A549 (cell line): ENCODE data around the gene TECR. TPM values are rescaled to one million over a fixed set of nuclear protein-coding genes. Genes with fewer than 3 reads are reported as not detected.

Source experiments
- ATAC-seq, 2 experiments: fragments of 200-7000 bp in 1 of 2; fragments of >200 bp in 1 of 2; cut with Nextera tagmentation in 1 of 2; cut with Tn5 transposase in 1 of 2; 3 replicates each; pipeline versions ENCODE4 v1.8.0 to v1.9.1; 2018 to 2020; ENCODE audit warnings: mild to moderate bottlenecking in 1 of 2, moderate library complexity in 1 of 2
- CTCF ChIA-PET: fragments of 300-600 bp; sonication (Branson Sonifier 250); formaldehyde crosslinking; extraction: SDS; loops from one replicate; lab custom pipeline; 2021; ENCODE audit warnings: antibody characterized with exemption, inconsistent platforms; lab: Yijun Ruan, JAX
- POLR2A ChIA-PET: fragments of 350-600 bp; formaldehyde crosslinking; extraction: SDS; loops from one replicate; lab custom pipeline; 2021; ENCODE audit warnings: antibody characterized with exemption, inconsistent platforms; lab: Yijun Ruan, JAX
- DNase-seq, 2 experiments: peaks; one replicate each; pipeline versions ENCODE4 v3.0.0 to v3.0.0-alpha.2; 2011 to 2016; ENCODE audit warnings: low read depth in 1 of 2, low spot score in 1 of 2
- FAIRE-seq: peaks from 2 replicates; lab custom pipeline; 2011; peaks lifted over from hg19 to GRCh38; lab: Jason Lieb, UNC
- H3K27ac ChIP-seq, 2 experiments: fragments of >200 bp; sonication (Bioruptor Twin); formaldehyde crosslinking; 3 replicates each; pipeline ENCODE4 v1.5.1; 2016 to 2017
- H3K4me1 ChIP-seq: fragments of >200 bp; sonication (Bioruptor Twin); formaldehyde crosslinking; 3 replicates; pipeline ENCODE4 v1.6.1; 2016
- H3K4me2 ChIP-seq: fragments of >200 bp; sonication (Bioruptor Twin); formaldehyde crosslinking; 3 replicates; pipeline ENCODE4 v1.6.1; 2016
- H3K4me3 ChIP-seq: fragments of >200 bp; sonication (Bioruptor Twin); formaldehyde crosslinking; 3 replicates; pipeline ENCODE4 v1.5.1; 2016
- H3K9me3 ChIP-seq: fragments of >200 bp; sonication (Bioruptor Twin); formaldehyde crosslinking; 3 replicates; pipeline ENCODE4 v1.6.1; 2016
- CBX2 ChIP-seq: fragments of 200-600 bp; sonication (generic); IDR thresholded peaks from 2 replicates; pipeline ENCODE4 v1.6.1; 2016; ENCODE audit warnings: low read depth, mild to moderate bottlenecking, borderline replicate concordance
- CHD4 ChIP-seq: fragments of 200-600 bp; sonication (generic); IDR thresholded peaks from 2 replicates; pipeline ENCODE4 v1.6.1; 2016; ENCODE audit warnings: antibody characterized with exemption, mild to moderate bottlenecking, borderline replicate concordance
- FOSL2 ChIP-seq, 2 experiments: fragments of 450-650 bp in 1 of 2; fragments of >200 bp in 1 of 2; sonication (Bioruptor Twin) in 1 of 2; formaldehyde crosslinking; IDR thresholded peaks; 2 replicates each; pipeline versions ENCODE4 v1.5.0 to v1.6.1; 2016 to 2020; ENCODE audit warnings: mild to moderate bottlenecking in 1 of 2, moderate library complexity in 1 of 2
- HDAC2 ChIP-seq: fragments of 200-600 bp; sonication (generic); IDR thresholded peaks from 2 replicates; pipeline ENCODE4 v1.6.1; 2016
- HOXA7 ChIP-seq: fragments of 250-450 bp; sonication (Bioruptor Pico); IDR thresholded peaks from 2 replicates; pipeline ENCODE4 v1.5.0; 2020; ENCODE audit warnings: mild to moderate bottlenecking, moderate library complexity
- JUNB ChIP-seq: fragments of >200 bp; sonication (Bioruptor Twin); formaldehyde crosslinking; IDR thresholded peaks from 2 replicates; pipeline ENCODE4 v1.6.1; 2016
- PBX3 ChIP-seq: IDR thresholded peaks from 2 replicates; pipeline ENCODE4 v1.6.1; 2012
- PHF8 ChIP-seq: fragments of 200-600 bp; sonication (generic); IDR thresholded peaks from 2 replicates; pipeline ENCODE4 v1.6.1; 2016; ENCODE audit warnings: low read depth, mild to moderate bottlenecking, antibody characterized with exemption, moderate library complexity, borderline replicate concordance
- POLR2AphosphoS2 ChIP-seq: conservative IDR thresholded peaks from 2 replicates; pipeline ENCODE4 v1.6.1; 2012; ENCODE audit warnings: low read length, improper control_type of control experiment, inconsistent platforms
- SMC3 ChIP-seq: fragments of >200 bp; sonication (Bioruptor Twin); formaldehyde crosslinking; IDR thresholded peaks from 3 replicates; pipeline ENCODE4 v1.6.1; 2018; ENCODE audit warnings: inconsistent platforms
- SREBF2 ChIP-seq: fragments of 450-650 bp; IDR thresholded peaks from 2 replicates; pipeline ENCODE4 v1.6.1; 2014; ENCODE audit warnings: mild to moderate bottlenecking, moderate library complexity
- ZFP36 ChIP-seq: fragments of 450-650 bp; IDR thresholded peaks from 2 replicates; pipeline ENCODE4 v1.6.1; 2014; ENCODE audit warnings: borderline replicate concordance; ENCODE audit not compliant: partially characterized antibody
- WGBS: methylation state at CpG from one replicate; pipeline ENCODE4 v1.1.6; 2017; ENCODE audit errors: missing lambda C conversion rate; 5-methylcytosine and 5-hydroxymethylcytosine counted together
- polyA plus RNA-seq, 4 experiments: library from polyadenylated mRNA; depleted of rRNA in 3 of 4; stranded (reverse); fragments of >200 nt; fragmentation: RNase III in 1 of 4; extraction: RNeasy Plus Mini Kit Qiagen cat#74134 plus additional on column Dnase treatment in 1 of 4; gene quantifications; 2 replicates in 3 of 4; 3 replicates in 1 of 4; pipeline ENCODE4 v1.2.3, GENCODE V29; 2011 to 2017
- TF ChIP-seq, protein P1 (sequence below): fragments of 250-450 bp; sonication (Bioruptor Pico); IDR thresholded peaks from 2 replicates; pipeline ENCODE4 v1.5.0; 2020; ENCODE audit warnings: low read depth, mild to moderate bottlenecking, moderate library complexity
- TF ChIP-seq, protein P2 (sequence below): fragments of >200 bp; sonication (Bioruptor Twin); formaldehyde crosslinking; IDR thresholded peaks from 3 replicates; pipeline ENCODE4 v1.5.1; 2016

The TECR gene
- polyA plus RNA-seq, 2 of the 4 experiments (the other 2 are of a cell fraction), result 87.7 to 139 TPM

DNA sequence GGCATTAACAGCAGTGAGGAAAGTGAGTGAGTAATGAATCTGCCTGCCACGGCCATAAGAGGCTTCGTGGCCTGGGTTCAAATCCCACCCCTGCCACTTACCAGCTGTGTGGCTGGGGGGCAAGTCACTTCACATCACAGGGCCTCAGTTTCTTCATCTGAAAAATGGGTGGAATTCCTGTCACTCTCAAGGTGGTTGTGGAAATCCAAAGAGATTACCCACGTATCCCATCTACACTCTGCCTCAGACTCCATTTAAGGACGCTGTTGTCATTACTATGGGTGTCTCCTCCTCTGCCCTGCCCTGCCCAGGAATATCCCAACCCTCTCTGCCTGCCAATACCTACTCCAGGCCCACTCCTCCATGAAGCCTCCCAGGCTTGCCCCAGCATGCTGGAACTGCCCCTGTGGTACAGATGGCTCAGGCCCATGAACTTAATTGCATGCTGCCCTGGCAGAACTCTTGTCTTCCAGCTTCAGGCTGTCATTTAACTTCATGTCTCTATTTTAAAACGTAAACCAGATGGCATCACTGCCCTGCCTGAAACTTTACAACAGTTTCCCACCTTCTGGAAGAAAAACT lies 36.5 kb upstream of the TECR start:
- H3K4me1 ChIP-seq, result peaks cover 21% of the 10 kb centered on the region
- no peaks in the 10 kb centered on the region for H3K9me3 ChIP-seq
- TF ChIP-seq, protein P1, sequence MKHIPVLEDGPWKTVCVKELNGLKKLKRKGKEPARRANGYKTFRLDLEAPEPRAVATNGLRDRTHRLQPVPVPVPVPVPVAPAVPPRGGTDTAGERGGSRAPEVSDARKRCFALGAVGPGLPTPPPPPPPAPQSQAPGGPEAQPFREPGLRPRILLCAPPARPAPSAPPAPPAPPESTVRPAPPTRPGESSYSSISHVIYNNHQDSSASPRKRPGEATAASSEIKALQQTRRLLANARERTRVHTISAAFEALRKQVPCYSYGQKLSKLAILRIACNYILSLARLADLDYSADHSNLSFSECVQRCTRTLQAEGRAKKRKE (CRISPR knock-in tag), result no peak
- peak; percentile 47 for TF ChIP-seq ZFP36
- POLR2A ChIA-PET, result no interaction called here
- H3K4me2 ChIP-seq, result no peak overlapping the region
- no peak overlapping the region for H3K4me3 ChIP-seq
- no peak for ATAC-seq
- CTCF ChIA-PET, result interaction anchor here (3.1 to 3.7 kb wide), 2 partner anchors 12 to 13 kb away, joined by 15 to 22 read pairs; no protein-coding TSS in a partner anchor
- DNase-seq, result no peak
- 87% methylated on average over 5 of the region's 5 CpGs for WGBS
- FAIRE-seq, result no peak
- no peak overlapping the region for H3K27ac ChIP-seq

DNA sequence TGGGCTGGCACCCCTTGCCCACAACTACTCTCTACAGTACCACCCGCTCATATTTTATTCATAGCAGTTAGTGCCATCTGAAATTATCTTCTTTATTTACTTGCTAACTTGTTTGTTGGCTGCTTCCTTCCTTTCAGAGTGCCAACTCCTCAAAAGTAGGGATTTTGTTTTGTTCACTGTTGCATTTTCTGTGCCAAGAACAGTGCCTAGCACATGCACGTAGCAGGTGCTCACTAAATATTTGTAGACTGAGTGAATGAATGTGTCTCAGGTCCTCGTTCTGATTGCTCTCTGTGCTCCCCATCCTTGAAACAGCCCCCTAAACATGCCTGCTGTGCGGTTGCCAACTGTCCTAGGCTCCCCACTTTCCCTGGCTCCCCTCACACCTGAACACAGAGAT lies 35.0 kb upstream of the TECR start:
- POLR2A ChIA-PET, result interaction anchor here (3.9 kb wide), 1 partner anchor 24 kb away, joined by 31 read pairs; the partner anchor contains the start of gene DNAJB1
- TF ChIP-seq HOXA7 (CRISPR knock-in tag) (no peak), FOSL2 (IDR thresholded peaks at IDR 0.05) (no peak), FOSL2 (CRISPR knock-in tag; IDR thresholded peaks at IDR 0.05) (no peak), SREBF2 (no peak), JUNB (no peak), POLR2AphosphoS2 (no peak), CHD4 (no peak), CBX2 (no peak), PBX3 (no peak), PHF8 (no peak), HDAC2 (no peak)
- TF ChIP-seq, protein P1 (CRISPR knock-in tag), result no peak
- TF ChIP-seq, protein P2, sequence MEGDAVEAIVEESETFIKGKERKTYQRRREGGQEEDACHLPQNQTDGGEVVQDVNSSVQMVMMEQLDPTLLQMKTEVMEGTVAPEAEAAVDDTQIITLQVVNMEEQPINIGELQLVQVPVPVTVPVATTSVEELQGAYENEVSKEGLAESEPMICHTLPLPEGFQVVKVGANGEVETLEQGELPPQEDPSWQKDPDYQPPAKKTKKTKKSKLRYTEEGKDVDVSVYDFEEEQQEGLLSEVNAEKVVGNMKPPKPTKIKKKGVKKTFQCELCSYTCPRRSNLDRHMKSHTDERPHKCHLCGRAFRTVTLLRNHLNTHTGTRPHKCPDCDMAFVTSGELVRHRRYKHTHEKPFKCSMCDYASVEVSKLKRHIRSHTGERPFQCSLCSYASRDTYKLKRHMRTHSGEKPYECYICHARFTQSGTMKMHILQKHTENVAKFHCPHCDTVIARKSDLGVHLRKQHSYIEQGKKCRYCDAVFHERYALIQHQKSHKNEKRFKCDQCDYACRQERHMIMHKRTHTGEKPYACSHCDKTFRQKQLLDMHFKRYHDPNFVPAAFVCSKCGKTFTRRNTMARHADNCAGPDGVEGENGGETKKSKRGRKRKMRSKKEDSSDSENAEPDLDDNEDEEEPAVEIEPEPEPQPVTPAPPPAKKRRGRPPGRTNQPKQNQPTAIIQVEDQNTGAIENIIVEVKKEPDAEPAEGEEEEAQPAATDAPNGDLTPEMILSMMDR, result no peak
- ATAC-seq (no peak), FAIRE-seq (no peak), DNase-seq (no peak)
- H3K4me1 ChIP-seq, result peaks cover 28% of the 10 kb centered on the region
- peak overlapping the region; percentile 93 for H3K4me2 ChIP-seq
- peak overlapping the region; percentile 68 for H3K4me3 ChIP-seq
- 80% methylated on average over 4 of the region's 4 CpGs for WGBS
- H3K9me3 ChIP-seq, result no peaks in the 10 kb centered on the region
- CTCF ChIA-PET, result interaction anchor here (3.7 kb wide), 2 partner anchors 9 to 11 kb away, joined by 15 to 21 read pairs; no protein-coding TSS in a partner anchor
- H3K27ac ChIP-seq, result peak overlapping the region; percentile 89 to 99

GRCh38 chr19:14494910-14495671 lies 34.3 kb upstream of the TECR start:
- Histone ChIP-seq H3K4me1 (peaks cover 28% of the 10 kb centered on the region), H3K27ac (peak overlapping the region; percentile 89 to 99), H3K4me3 (peak overlapping the region; percentile 68)
- DNase-seq, result no peak
- WGBS, result 17% methylated on average over 8 of the region's 14 CpGs
- TF ChIP-seq ZFP36 (peak; percentile 30), PHF8 (no peak), SMC3 (no peak)
- TF ChIP-seq, all 56 proteins: peak for 1
- FAIRE-seq (no peak), ATAC-seq (no peak)
- ChIA-PET CTCF (interaction anchor here (1.0 to 3.7 kb wide), 3 partner anchors 9 to 20 kb away, joined by 3 to 21 read pairs (median 6); no protein-coding TSS in a partner anchor), POLR2A (interaction anchor here (0.6 to 3.9 kb wide), 3 partner anchors 12 to 23 kb away, joined by 6 to 31 read pairs (median 7); partner anchors contain the start of gene DNAJB1)
- Histone ChIP-seq H3K9me3 (no peaks in the 10 kb centered on the region), H3K4me2 (peak overlapping the region; percentile 93)
